ENCODE measurements around the gene NYAP1.

GRCh38 chr7:100437150-100438100 is 46.3 kb upstream of the NYAP1 start:
- TF ChIP-seq CTCF (IDR thresholded peaks at IDR 0.05): no peak
- TF ChIP-seq POLR2A (IDR thresholded peaks at IDR 0.05): no peak
- TF ChIP-seq EP300 (IDR thresholded peaks at IDR 0.05): no peak
